K562 (cell line): ENCODE data around the gene TBXAS1. TPM values are rescaled to one million over a fixed set of nuclear protein-coding genes. Genes with fewer than 3 reads are reported as not detected.

Experiments
- CAMTA2 ChIP-seq: fragments of 250-450 bp; sonication (Bioruptor Pico); conservative IDR thresholded peaks from 2 replicates; pipeline ENCODE4 v1.5.1; 2022
- CBX8 ChIP-seq: fragments of 200-600 bp; sonication (generic); IDR thresholded peaks from 2 replicates; pipeline ENCODE4 v1.6.1; 2012; ENCODE audit warnings: borderline replicate concordance, mixed run types, low read depth, mild to moderate bottlenecking, moderate library complexity, mixed read lengths, low read length, control low read depth, inconsistent platforms; ENCODE audit not compliant: poor library complexity, severe bottlenecking; ENCODE audit errors: extremely low read depth
- CEBPG ChIP-seq, 3 experiments: fragments of 200-800 bp in 1 of 3; sonication (Bioruptor generic) in 1 of 3; sonication (generic) in 1 of 3; formaldehyde crosslinking in 1 of 3; IDR thresholded peaks in 2 of 3; conservative IDR thresholded peaks in 1 of 3; 2 replicates each; pipeline versions ENCODE4 v1.6.1 to v1.8.0; 2016 to 2022; ENCODE audit warnings: missing compliant biosample characterization in 2 of 3, missing genetic modification characterization in 2 of 3, mild to moderate bottlenecking in 1 of 3, missing genetic modification reagents in 1 of 3
- CHCHD3 ChIP-seq: fragments of 250-450 bp; sonication (Bioruptor Pico); IDR thresholded peaks from 2 replicates; pipeline ENCODE4 v2.1.2; 2022; ENCODE audit warnings: mild to moderate bottlenecking
- HMGN3 ChIP-seq: IDR thresholded peaks from 2 replicates; pipeline ENCODE4 v1.6.1; 2011; ENCODE audit warnings: borderline replicate concordance, low read depth, mild to moderate bottlenecking, mixed read lengths, low read length; ENCODE audit not compliant: insufficient read length; ENCODE audit errors: extremely low read depth
- IRF2 ChIP-seq: sonication (generic); formaldehyde crosslinking; IDR thresholded peaks from 2 replicates; pipeline ENCODE4 v1.8.1; 2022; ENCODE audit warnings: mild to moderate bottlenecking, missing genetic modification reagents
- MIER1 ChIP-seq: fragments of 450-650 bp; IDR thresholded peaks from 2 replicates; pipeline ENCODE4 v1.6.1; 2016; ENCODE audit warnings: antibody characterized with exemption, mild to moderate bottlenecking, low read depth
- MTA3 ChIP-seq: fragments of 450-650 bp; formaldehyde crosslinking; IDR thresholded peaks from 2 replicates; pipeline ENCODE4 v1.6.1; 2017; ENCODE audit warnings: mild to moderate bottlenecking, borderline replicate concordance
- NCOA1 ChIP-seq: fragments of 450-650 bp; IDR thresholded peaks from 2 replicates; pipeline ENCODE4 v1.6.1; 2016; ENCODE audit warnings: low read depth
- NFYB ChIP-seq: IDR thresholded peaks from 2 replicates; pipeline ENCODE4 v1.6.1; 2011; ENCODE audit warnings: mild to moderate bottlenecking, moderate library complexity; ENCODE audit not compliant: insufficient read length; ENCODE audit errors: extremely low read depth
- PTBP1 ChIP-seq: fragments of 200-400 bp; formaldehyde crosslinking; IDR thresholded peaks from 2 replicates; pipeline ENCODE4 v1.6.1; 2017; ENCODE audit warnings: low read depth, low read length
- SMAD3 ChIP-seq: fragments of 450-650 bp; formaldehyde crosslinking; conservative IDR thresholded peaks from 2 replicates; pipeline ENCODE4 v1.4.0; 2020; ENCODE audit warnings: mild to moderate bottlenecking
- TBL1XR1 ChIP-seq, 2 experiments: IDR thresholded peaks; 2 replicates each; pipeline ENCODE4 v1.6.1; 2012; ENCODE audit warnings: improper control_type of control experiment in 2 of 2, low read length in 2 of 2, mild to moderate bottlenecking in 1 of 2
- ZNF707 ChIP-seq: fragments of 250-450 bp; sonication (Bioruptor Pico); conservative IDR thresholded peaks from 2 replicates; pipeline ENCODE4 v1.8.0; 2022; ENCODE audit warnings: inconsistent platforms, mild to moderate bottlenecking, moderate library complexity
- ZSCAN32 ChIP-seq: fragments of 450-650 bp; formaldehyde crosslinking; IDR thresholded peaks from 2 replicates; pipeline ENCODE4 v1.4.0; 2020; ENCODE audit warnings: mild to moderate bottlenecking, moderate library complexity
- polyA plus RNA-seq, 8 experiments: library from polyadenylated mRNA; depleted of rRNA in 4 of 8; stranded (reverse) in 5 of 8; unstranded in 3 of 8; fragments of >200 nt; fragmentation: Nextera tagmentation in 2 of 8; fragmentation: Illumina TruSeq in 1 of 8; extraction: Ambion mirVana in 2 of 8; extraction: Trizol in 1 of 8; gene quantifications; 2 replicates each; pipeline versions ENCODE4 v1.2.1 to v1.2.3, GENCODE V29; 2011 to 2014; ENCODE audit warnings: inconsistent platforms in 1 of 8, missing spikeins in 1 of 8
- total RNA-seq, 7 experiments: library from RNA; depleted of rRNA in 6 of 7; stranded (reverse); fragments of >200 nt in 6 of 7; fragmentation: Illumina TruSeq in 2 of 7; extraction: Trizol in 2 of 7; gene quantifications; 2 replicates each; pipeline versions ENCODE4 v1.2.1 to v1.2.3, GENCODE V29; 2011 to 2021; ENCODE audit warnings: low replicate concordance in 1 of 7
- TF ChIP-seq, protein P1 (sequence below): sonication (generic); formaldehyde crosslinking; IDR thresholded peaks from 2 replicates; pipeline ENCODE4 v1.8.0; 2022; ENCODE audit warnings: missing genetic modification reagents, mild to moderate bottlenecking, moderate library complexity, borderline replicate concordance
- TF ChIP-seq, protein P2 (sequence below): fragments of 250-450 bp; sonication (Bioruptor Pico); IDR thresholded peaks from 2 replicates; pipeline ENCODE4 v1.9.0; 2021; ENCODE audit warnings: mild to moderate bottlenecking
- TF ChIP-seq, protein P3 (sequence below): fragments of 250-450 bp; sonication (Bioruptor Pico); IDR thresholded peaks from 2 replicates; pipeline ENCODE4 v1.8.0; 2022; ENCODE audit warnings: inconsistent platforms, mild to moderate bottlenecking, moderate library complexity, borderline replicate concordance
- TF ChIP-seq, protein P4 (sequence below): sonication (generic); formaldehyde crosslinking; IDR thresholded peaks from 2 replicates; pipeline ENCODE4 v1.8.0; 2022; ENCODE audit warnings: mild to moderate bottlenecking, missing genetic modification reagents
- TF ChIP-seq, protein P5 (sequence below): fragments of 250-450 bp; sonication (Bioruptor Pico); IDR thresholded peaks from 2 replicates; pipeline ENCODE4 v1.4.0; 2020

Gene TBXAS1
- total and polyA plus RNA-seq, 9 of the 15 experiments (the other 6 are each of a cell fraction or from before 2014, with no cell fraction given) = 1.1 to 8.3 (median 1.9) TPM

DNA sequence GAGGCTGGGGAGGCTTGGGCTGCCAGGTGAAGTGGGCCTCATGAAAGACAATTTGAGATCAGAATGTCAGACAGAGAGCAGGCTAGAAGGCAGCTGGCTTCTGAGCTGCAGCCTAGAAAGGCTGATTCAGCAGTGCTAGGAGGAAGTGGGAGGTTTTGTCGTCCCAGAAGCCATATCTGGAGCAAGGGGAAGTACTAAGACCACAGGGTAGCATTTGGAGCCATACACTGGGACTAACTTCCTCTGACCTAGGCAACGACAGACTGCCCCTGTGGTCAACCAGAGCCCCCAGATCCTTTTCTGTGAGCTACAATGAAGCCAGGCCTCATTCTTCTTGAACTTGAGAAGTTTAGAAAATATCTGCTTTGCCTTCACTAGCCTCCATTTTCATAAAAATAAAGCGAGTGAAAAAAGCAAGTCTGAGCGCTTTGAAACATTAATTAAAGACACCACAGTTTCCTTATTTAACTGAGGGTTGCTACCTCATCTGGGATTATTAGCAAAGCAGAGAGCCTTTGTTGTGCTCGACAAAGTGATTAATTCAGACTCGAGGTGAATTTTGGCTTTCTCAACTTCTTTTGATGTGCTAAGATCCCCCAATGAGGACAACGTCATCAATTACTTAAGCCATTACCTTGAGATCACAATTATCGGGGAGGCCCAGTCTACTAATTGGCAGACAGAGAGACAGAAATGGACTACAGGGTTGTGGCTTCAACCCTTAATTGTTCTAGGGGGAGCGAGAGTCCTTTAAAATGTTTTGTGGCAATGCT, 26.6 kb downstream of the TBXAS1 start (continued):
- TF ChIP-seq CBX8 (no peak), ZSCAN32 (no peak), PTBP1 (no peak), TBL1XR1 (IDR thresholded peaks at IDR 0.05; ENCODE audit: low read length in 2 of 2) (no peak), CEBPG (CRISPR knock-in tag; IDR thresholded peaks at IDR 0.05) (no peak), CEBPG (tag; conservative IDR thresholded peaks at IDR 0.05 in 1 of 2, IDR thresholded peaks at IDR 0.05 in 1 of 2) (no peak), MIER1 (no peak), NFYB (no peak), NCOA1 (no peak), CAMTA2 (CRISPR knock-in tag) (no peak), IRF2 (CRISPR knock-in tag) (no peak), SMAD3 (CRISPR knock-in tag) (no peak), ZNF707 (no peak), CHCHD3 (CRISPR knock-in tag) (no peak), HMGN3 (no peak), MTA3 (0 out of 2 replicates have a peak, but pooled peaks have one; percentile 25)
- TF ChIP-seq, protein P1, sequence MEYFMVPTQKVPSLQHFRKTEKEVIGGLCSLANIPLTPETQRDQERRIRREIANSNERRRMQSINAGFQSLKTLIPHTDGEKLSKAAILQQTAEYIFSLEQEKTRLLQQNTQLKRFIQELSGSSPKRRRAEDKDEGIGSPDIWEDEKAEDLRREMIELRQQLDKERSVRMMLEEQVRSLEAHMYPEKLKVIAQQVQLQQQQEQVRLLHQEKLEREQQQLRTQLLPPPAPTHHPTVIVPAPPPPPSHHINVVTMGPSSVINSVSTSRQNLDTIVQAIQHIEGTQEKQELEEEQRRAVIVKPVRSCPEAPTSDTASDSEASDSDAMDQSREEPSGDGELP (CRISPR knock-in tag) = peak; percentile 41; the same call in 1 of the 2 replicates
- TF ChIP-seq, protein P2, sequence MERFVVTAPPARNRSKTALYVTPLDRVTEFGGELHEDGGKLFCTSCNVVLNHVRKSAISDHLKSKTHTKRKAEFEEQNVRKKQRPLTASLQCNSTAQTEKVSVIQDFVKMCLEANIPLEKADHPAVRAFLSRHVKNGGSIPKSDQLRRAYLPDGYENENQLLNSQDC = no peak
- TF ChIP-seq, protein P3, sequence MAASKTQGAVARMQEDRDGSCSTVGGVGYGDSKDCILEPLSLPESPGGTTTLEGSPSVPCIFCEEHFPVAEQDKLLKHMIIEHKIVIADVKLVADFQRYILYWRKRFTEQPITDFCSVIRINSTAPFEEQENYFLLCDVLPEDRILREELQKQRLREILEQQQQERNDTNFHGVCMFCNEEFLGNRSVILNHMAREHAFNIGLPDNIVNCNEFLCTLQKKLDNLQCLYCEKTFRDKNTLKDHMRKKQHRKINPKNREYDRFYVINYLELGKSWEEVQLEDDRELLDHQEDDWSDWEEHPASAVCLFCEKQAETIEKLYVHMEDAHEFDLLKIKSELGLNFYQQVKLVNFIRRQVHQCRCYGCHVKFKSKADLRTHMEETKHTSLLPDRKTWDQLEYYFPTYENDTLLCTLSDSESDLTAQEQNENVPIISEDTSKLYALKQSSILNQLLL (CRISPR knock-in tag) = no peak
- TF ChIP-seq, protein P4, sequence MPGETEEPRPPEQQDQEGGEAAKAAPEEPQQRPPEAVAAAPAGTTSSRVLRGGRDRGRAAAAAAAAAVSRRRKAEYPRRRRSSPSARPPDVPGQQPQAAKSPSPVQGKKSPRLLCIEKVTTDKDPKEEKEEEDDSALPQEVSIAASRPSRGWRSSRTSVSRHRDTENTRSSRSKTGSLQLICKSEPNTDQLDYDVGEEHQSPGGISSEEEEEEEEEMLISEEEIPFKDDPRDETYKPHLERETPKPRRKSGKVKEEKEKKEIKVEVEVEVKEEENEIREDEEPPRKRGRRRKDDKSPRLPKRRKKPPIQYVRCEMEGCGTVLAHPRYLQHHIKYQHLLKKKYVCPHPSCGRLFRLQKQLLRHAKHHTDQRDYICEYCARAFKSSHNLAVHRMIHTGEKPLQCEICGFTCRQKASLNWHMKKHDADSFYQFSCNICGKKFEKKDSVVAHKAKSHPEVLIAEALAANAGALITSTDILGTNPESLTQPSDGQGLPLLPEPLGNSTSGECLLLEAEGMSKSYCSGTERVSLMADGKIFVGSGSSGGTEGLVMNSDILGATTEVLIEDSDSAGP (CRISPR knock-in tag) = no peak
- TF ChIP-seq, protein P5, sequence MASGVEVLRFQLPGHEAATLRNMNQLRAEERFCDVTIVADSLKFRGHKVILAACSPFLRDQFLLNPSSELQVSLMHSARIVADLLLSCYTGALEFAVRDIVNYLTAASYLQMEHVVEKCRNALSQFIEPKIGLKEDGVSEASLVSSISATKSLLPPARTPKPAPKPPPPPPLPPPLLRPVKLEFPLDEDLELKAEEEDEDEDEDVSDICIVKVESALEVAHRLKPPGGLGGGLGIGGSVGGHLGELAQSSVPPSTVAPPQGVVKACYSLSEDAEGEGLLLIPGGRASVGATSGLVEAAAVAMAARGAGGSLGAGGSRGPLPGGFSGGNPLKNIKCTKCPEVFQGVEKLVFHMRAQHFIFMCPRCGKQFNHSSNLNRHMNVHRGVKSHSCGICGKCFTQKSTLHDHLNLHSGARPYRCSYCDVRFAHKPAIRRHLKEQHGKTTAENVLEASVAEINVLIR (CRISPR knock-in tag) = no peak
